HepG2 (cell line): ENCODE measurements around the gene PET100.
"Not testable (repeated sequence)": the region's sequence is repeated elsewhere in the genome, so short reads cannot be mapped to it uniquely, and the experiment has no call there.

ENCODE experiments used
- ATF3 ChIP-seq: sonication (generic); formaldehyde crosslinking; IDR thresholded peaks from 2 replicates; pipeline ENCODE4 v1.4.0; 2020; ENCODE audit warnings: missing genetic modification reagents
- ATF6 ChIP-seq: sonication (generic); formaldehyde crosslinking; conservative IDR thresholded peaks from 2 replicates; pipeline ENCODE4 v1.4.0; 2020; ENCODE audit warnings: missing genetic modification reagents
- CREM ChIP-seq, 2 experiments: sonication (generic) in 1 of 2; formaldehyde crosslinking in 1 of 2; IDR thresholded peaks; 2 replicates each; pipeline versions ENCODE4 v1.4.0 to v1.6.1; 2016 to 2020; ENCODE audit warnings: antibody characterized with exemption in 1 of 2, mild to moderate bottlenecking in 1 of 2, missing genetic modification reagents in 1 of 2
- CTCF ChIP-seq: sonication (generic); formaldehyde crosslinking; IDR thresholded peaks from 2 replicates; pipeline ENCODE4 v1.5.0; 2020; ENCODE audit warnings: mild to moderate bottlenecking, missing genetic modification reagents, moderate library complexity
- HDAC1 ChIP-seq: sonication (generic); formaldehyde crosslinking; IDR thresholded peaks from 2 replicates; pipeline ENCODE4 v1.5.1; 2020; ENCODE audit warnings: mild to moderate bottlenecking, missing genetic modification reagents
- HNRNPH1 ChIP-seq: fragments of 200-400 bp; formaldehyde crosslinking; optimal IDR thresholded peaks from 2 replicates; pipeline ENCODE3; 2017; ENCODE audit warnings: mild to moderate bottlenecking, low read depth, low read length
- NFYB ChIP-seq: sonication (generic); formaldehyde crosslinking; IDR thresholded peaks from 2 replicates; pipeline ENCODE4 v1.4.0; 2020; ENCODE audit warnings: missing genetic modification reagents
- PBX3 ChIP-seq: sonication (generic); formaldehyde crosslinking; IDR thresholded peaks from 2 replicates; pipeline ENCODE4 v1.8.1; 2023; ENCODE audit warnings: missing genetic modification reagents, inconsistent platforms, borderline replicate concordance
- TAF1 ChIP-seq: sonication (generic); formaldehyde crosslinking; IDR thresholded peaks from 2 replicates; pipeline ENCODE4 v1.4.0; 2020; ENCODE audit warnings: missing genetic modification reagents
- TCF7L2 ChIP-seq: IDR thresholded peaks from 2 replicates; pipeline ENCODE4 v1.6.1; 2011; ENCODE audit warnings: mild to moderate bottlenecking, low read depth, low read length, moderate library complexity
- ZBTB49 ChIP-seq: sonication (generic); formaldehyde crosslinking; IDR thresholded peaks from 2 replicates; pipeline ENCODE4 v1.4.0; 2020; ENCODE audit warnings: missing genetic modification reagents, borderline replicate concordance
- ZNF121 ChIP-seq: sonication (generic); formaldehyde crosslinking; IDR thresholded peaks from 2 replicates; pipeline ENCODE4 v1.5.0; 2020; ENCODE audit warnings: mild to moderate bottlenecking, missing genetic modification reagents
- ZNF430 ChIP-seq: sonication (generic); formaldehyde crosslinking; IDR thresholded peaks from 2 replicates; pipeline ENCODE4 v1.9.0; 2021; ENCODE audit warnings: mild to moderate bottlenecking, missing genetic modification reagents
- ZNF672 ChIP-seq: sonication (generic); formaldehyde crosslinking; IDR thresholded peaks from 2 replicates; pipeline ENCODE4 v1.8.1; 2022; ENCODE audit warnings: missing genetic modification reagents

- not testable (repeated sequence) for TF ChIP-seq PBX3; ZNF672; CTCF (CRISPR knock-in tag); ZBTB49; CREM (IDR thresholded peaks at IDR 0.05); CREM (CRISPR knock-in tag; IDR thresholded peaks at IDR 0.05); HDAC1; ATF6 (CRISPR knock-in tag); ZNF430 (CRISPR knock-in tag); TCF7L2; TAF1 (CRISPR knock-in tag); ATF3 (CRISPR knock-in tag); ZNF121 (CRISPR knock-in tag); NFYB (CRISPR knock-in tag)
- TF ChIP-seq HNRNPH1, result peak; percentile 6
Observed at GRCh38 chr19:7643629-7644549, 14.3 kb downstream of the PET100 start.
